Spleen (tissue), 13 donors: Measurements from ENCODE around the gene AKIP1. TPM values are rescaled to one million over a fixed set of nuclear protein-coding genes. Genes with fewer than 3 reads are reported as not detected.
A peak's percentile ranks its signal among the peaks of the same experiment; 100 is the strongest.

Experiments
- DNase-seq: peaks from one replicate; pipeline ENCODE4 v3.0.0-alpha.2; 2020
- H3K27ac ChIP-seq, 8 donors: fragments of 200-600 bp; sonication (generic) in 7 of 8; 1 replicate in 4 of 8; 2 replicates in 4 of 8; pipeline versions ENCODE4 v1.5.0 to v1.8.0; 2016 to 2021; ENCODE audit warnings: inconsistent platforms in 4 of 8, mild to moderate bottlenecking in 4 of 8, moderate library complexity in 1 of 8
- H3K27me3 ChIP-seq, 7 donors: fragments of 200-600 bp; sonication (generic) in 6 of 7; replicated peaks in 1 of 7; 1 replicate in 4 of 7; 2 replicates in 3 of 7; pipeline versions ENCODE4 v1.5.0 to v1.8.0; 2016 to 2021; ENCODE audit warnings: inconsistent platforms in 3 of 7, mild to moderate bottlenecking in 1 of 7
- H3K36me3 ChIP-seq, 6 donors: fragments of 200-600 bp; sonication (generic) in 5 of 6; 1 replicate in 4 of 6; 2 replicates in 2 of 6; pipeline versions ENCODE4 v1.5.0 to v1.8.0; 2016 to 2021; ENCODE audit warnings: inconsistent platforms in 2 of 6
- H3K4me1 ChIP-seq, 6 donors: fragments of 200-600 bp; sonication (generic) in 5 of 6; 1 replicate in 3 of 6; 2 replicates in 3 of 6; pipeline versions ENCODE4 v1.5.0 to v1.8.0; 2016 to 2021; ENCODE audit warnings: inconsistent platforms in 3 of 6
- H3K4me3 ChIP-seq, 8 donors: fragments of 200-600 bp; sonication (generic) in 7 of 8; 1 replicate in 4 of 8; 2 replicates in 4 of 8; pipeline versions ENCODE4 v1.5.0 to v1.8.0; 2016 to 2021; ENCODE audit warnings: inconsistent platforms in 4 of 8, mild to moderate bottlenecking in 4 of 8, moderate library complexity in 2 of 8
- H3K9me3 ChIP-seq, 8 donors: fragments of 200-600 bp; sonication (generic) in 7 of 8; 1 replicate in 4 of 8; 2 replicates in 4 of 8; pipeline versions ENCODE4 v1.5.0 to v1.8.0; 2016 to 2021; ENCODE audit warnings: inconsistent platforms in 4 of 8
- CTCF ChIP-seq, 11 experiments: fragments of 200-600 bp in 7 of 11; fragments of 450-650 bp in 4 of 11; sonication (generic) in 4 of 11; IDR thresholded peaks in 8 of 11; conservative IDR thresholded peaks in 3 of 11; 1 replicate in 7 of 11; 2 replicates in 4 of 11; pipeline versions ENCODE4 v1.4.0 to v1.8.0; 2016 to 2021; ENCODE audit warnings: antibody characterized with exemption in 11 of 11, inconsistent platforms in 4 of 11, mild to moderate bottlenecking in 1 of 11
- POLR2A ChIP-seq, 3 donors: fragments of 450-650 bp; IDR thresholded peaks; one replicate each; pipeline ENCODE4 v1.5.1; 2017; ENCODE audit warnings: antibody characterized with exemption in 3 of 3, mild to moderate bottlenecking in 1 of 3
- POLR2AphosphoS5 ChIP-seq, 3 donors: sonication (generic); formaldehyde crosslinking; IDR thresholded peaks; one replicate each; pipeline ENCODE4 v1.5.1; 2017; ENCODE audit warnings: antibody characterized with exemption in 3 of 3
- WGBS, 5 donors: extraction: QIAGEN DNeasy Blood & Tissue Kit in 3 of 5; methylation state at CpG; one replicate each; pipeline versions ENCODE4 v1.1.5 to v1.1.7; 2013 to 2018; 5-methylcytosine and 5-hydroxymethylcytosine counted together
- intact Hi-C: fragments of 100-400 bp; cut with DNase I; formaldehyde crosslinking; loops from one replicate; pipeline ENCODE4 v1.15.0; 2023; ENCODE audit warnings: low total_unique reads
- long read RNA-seq, 2 donors: transcript quantifications; one replicate each; lab custom pipeline, GENCODE V29; 2026
- polyA plus RNA-seq, 3 donors: library from polyadenylated mRNA; stranded (reverse); fragments of 200-250 nt; gene quantifications; one replicate each; pipeline ENCODE4 v1.2.1, GENCODE V29; 2013
- total RNA-seq, 7 donors: library from RNA; depleted of rRNA in 3 of 7; stranded (reverse); fragments of >200 nt in 3 of 7; fragmentation: NEBNext Ultra II Directional in 4 of 7; extraction: Animal tissue kit (Norgen Biotek cat#: 25700) in 4 of 7; gene quantifications; one replicate each; pipeline versions ENCODE4 v1.1.0 to v1.2.1, GENCODE V29; 2016 to 2021
- donor health status: healthy with polysubstance abuse.
- donor health status: DM: no; HTN: no; CAD: no; lungs with moderate emphysema.
- donor health status: DM: no; HTN: no; CAD: no.
- donor health status: Bipolar disorder and iron deficiency.
- donor health status: healthy.
- donor health status: DM: no; HTN: no; CAD: no.
- donor health status: DM: yes; HTN: yes; CAD: no.

AKIP1 gene
- total RNA-seq: 10 to 100 TPM; 17.7 to 33.6 (median 26.6) TPM
- polyA plus RNA-seq: 10 to 100 TPM in 2 of 3 donors, 1 to 10 TPM in 1; 9.8 to 25.3 (median 17.0) TPM
- long read RNA-seq, donor 1, transcript AKIP1-210 (5 exons, 1,022 nt): minor isoform, 7 of 29 reads
- long read RNA-seq, donor 1, transcript AKIP1-204 (4 exons, 1,084 nt): major isoform, 16 of 29 reads
- long read RNA-seq, donor 1, partial matches to known transcripts: 0 of 29 reads
- long read RNA-seq, donor 1, other reads (novel, unspliced or antisense): 0 of 29 reads
- long read RNA-seq, donor 2, partial matches to known transcripts: 0 of 7 reads
- long read RNA-seq, donor 2, other reads (novel, unspliced or antisense): 0 of 7 reads

- intact Hi-C loops: loop anchor here (5.0 kb wide), 1 partner anchor 51 kb away; the partner anchor contains the start of gene TMEM9B
- WGBS, 5 donors: 0 to 1% (median 1%) methylated on average over 38 to 66 of the region's 68 CpGs
- TF ChIP-seq CTCF (IDR thresholded peaks at IDR 0.05 in 8 of 11, conservative IDR thresholded peaks at IDR 0.05 in 3 of 11) (peak in 1 of 11 experiments; percentile 12), POLR2A (IDR thresholded peaks at IDR 0.05) (peak in 1 of 3 donors; percentile 64), POLR2AphosphoS5 (IDR thresholded peaks at IDR 0.05) (peak; percentile 86 to 93 (median 89))
- Histone ChIP-seq H3K36me3 (peaks cover 0 to 10% (median 0%) of the 10 kb centered on the region in 6 donors), H3K27ac (peak within 1 kb of the TSS; percentile 81 to 94 (median 88)), H3K4me3 (peak within 1 kb of the TSS; percentile 54 to 94 (median 86)), H3K27me3 (no peaks in the 10 kb centered on the region), H3K4me1 (peaks cover 10 to 88% (median 38%) of the 10 kb centered on the region in 6 donors), H3K9me3 (no peaks in the 10 kb centered on the region)
- peak; percentile 95 for DNase-seq
These were observed at the start of gene AKIP1 for GRCh38 chr11:8911029-8911823. TSS of gene AKIP1 (plus strand) at chr11:8911189. CDS start at chr11:8911450, 261 bp downstream.

GRCh38 chr11:8863838-8864237, 47.2 kb upstream of the AKIP1 start:
- Histone ChIP-seq H3K4me1 (peaks cover 0 to 44% (median 7%) of the 10 kb centered on the region in 6 donors), H3K27me3 (peaks cover 0 to 5% (median 0%) of the 10 kb centered on the region in 7 donors), H3K27ac (peak overlapping the region in 7 of 8 donors; percentile 11 to 90 (median 43)), H3K9me3 (no peaks in the 10 kb centered on the region), H3K4me3 (no peak overlapping the region), H3K36me3 (no peaks in the 10 kb centered on the region)
- 63 to 85% (median 79%) methylated on average over 1 of the region's 1 CpG for WGBS, 5 donors
- intact Hi-C loops: no loop called here
- TF ChIP-seq POLR2AphosphoS5 (IDR thresholded peaks at IDR 0.05): no peak
- TF ChIP-seq CTCF (IDR thresholded peaks at IDR 0.05 in 8 of 11, conservative IDR thresholded peaks at IDR 0.05 in 3 of 11): no peak
- TF ChIP-seq POLR2A (IDR thresholded peaks at IDR 0.05): no peak
- no peak for DNase-seq

- no peak for TF ChIP-seq POLR2A (IDR thresholded peaks at IDR 0.05)
- TF ChIP-seq POLR2AphosphoS5 (IDR thresholded peaks at IDR 0.05): no peak
- no peak for TF ChIP-seq CTCF (IDR thresholded peaks at IDR 0.05 in 8 of 11, conservative IDR thresholded peaks at IDR 0.05 in 3 of 11)
- no peak overlapping the region for H3K4me3 ChIP-seq
- no peaks in the 10 kb centered on the region for H3K36me3 ChIP-seq
- H3K27me3 ChIP-seq: peaks cover 0 to 20% (median 4%) of the 10 kb centered on the region in 7 donors
- H3K27ac ChIP-seq: peak overlapping the region in 6 of 8 donors; percentile 0 to 90 (median 46)
- H3K4me1 ChIP-seq: peaks cover 0 to 39% (median 6%) of the 10 kb centered on the region in 6 donors
- intact Hi-C loops: no loop called here
- no peak for DNase-seq
- no peaks in the 10 kb centered on the region for H3K9me3 ChIP-seq
These were observed 45.7 kb upstream of the AKIP1 start for GRCh38 chr11:8865304-8865703.
